ENCODE results near the gene IFT122.

- no peak for TF ChIP-seq CTCF (conservative IDR thresholded peaks at IDR 0.05; ENCODE audit: low read length)
- TF ChIP-seq EZH2phosphoT487 (IDR thresholded peaks at IDR 0.05; ENCODE audit: borderline replicate concordance, low read depth, low read length): no peak
Observed at GRCh38 chr3:129433565-129433964, 6.5 kb upstream of the IFT122 start.
